Measurements from ENCODE around the gene GFPT2.

DNA sequence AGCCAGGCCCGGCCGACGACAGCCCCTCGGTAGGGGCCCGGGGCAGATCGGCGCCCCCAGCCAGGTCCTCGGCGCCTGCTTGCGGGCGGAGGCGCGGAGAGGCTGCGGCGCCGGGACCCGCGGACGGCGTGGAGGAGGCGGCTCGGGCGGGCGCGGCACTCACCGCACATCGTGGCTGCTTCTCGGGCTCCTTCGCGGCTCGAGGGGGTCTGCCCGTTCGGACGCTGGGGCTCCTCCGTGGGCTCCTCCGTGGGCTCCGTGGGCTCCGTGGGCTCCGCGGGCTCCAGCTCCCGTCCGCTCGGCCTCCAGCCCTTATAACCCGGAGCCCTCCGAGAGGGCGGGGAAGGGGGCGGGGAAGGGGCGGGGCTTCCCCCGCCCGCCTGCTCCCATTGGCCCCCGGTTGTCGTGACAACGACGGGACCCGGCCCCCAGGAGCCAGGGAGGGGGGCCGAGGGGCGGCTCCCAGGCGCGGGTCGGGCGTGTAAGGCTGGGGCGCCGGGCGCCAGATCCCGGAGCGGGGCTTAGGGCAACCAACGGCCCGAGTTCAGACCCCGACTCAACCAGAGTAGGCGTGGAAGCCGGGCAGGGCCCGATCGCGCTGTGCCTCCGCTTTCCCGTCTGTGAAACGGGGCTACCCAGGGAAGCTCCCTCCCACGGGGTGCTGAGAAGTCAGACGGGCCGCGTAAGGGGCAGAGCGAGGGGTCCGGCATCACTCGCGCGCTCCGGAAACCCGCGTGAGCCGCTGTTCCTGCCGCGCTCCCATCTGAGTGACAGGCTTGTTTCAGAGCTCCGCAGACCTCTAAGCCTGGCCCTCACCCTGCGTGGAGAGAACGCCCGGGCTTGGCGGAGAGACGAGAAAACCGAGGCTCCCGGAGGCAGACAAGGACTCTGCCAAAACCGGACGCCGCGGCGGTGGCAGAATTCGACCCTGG, at the start of gene GFPT2:
- TF ChIP-seq, protein P1, sequence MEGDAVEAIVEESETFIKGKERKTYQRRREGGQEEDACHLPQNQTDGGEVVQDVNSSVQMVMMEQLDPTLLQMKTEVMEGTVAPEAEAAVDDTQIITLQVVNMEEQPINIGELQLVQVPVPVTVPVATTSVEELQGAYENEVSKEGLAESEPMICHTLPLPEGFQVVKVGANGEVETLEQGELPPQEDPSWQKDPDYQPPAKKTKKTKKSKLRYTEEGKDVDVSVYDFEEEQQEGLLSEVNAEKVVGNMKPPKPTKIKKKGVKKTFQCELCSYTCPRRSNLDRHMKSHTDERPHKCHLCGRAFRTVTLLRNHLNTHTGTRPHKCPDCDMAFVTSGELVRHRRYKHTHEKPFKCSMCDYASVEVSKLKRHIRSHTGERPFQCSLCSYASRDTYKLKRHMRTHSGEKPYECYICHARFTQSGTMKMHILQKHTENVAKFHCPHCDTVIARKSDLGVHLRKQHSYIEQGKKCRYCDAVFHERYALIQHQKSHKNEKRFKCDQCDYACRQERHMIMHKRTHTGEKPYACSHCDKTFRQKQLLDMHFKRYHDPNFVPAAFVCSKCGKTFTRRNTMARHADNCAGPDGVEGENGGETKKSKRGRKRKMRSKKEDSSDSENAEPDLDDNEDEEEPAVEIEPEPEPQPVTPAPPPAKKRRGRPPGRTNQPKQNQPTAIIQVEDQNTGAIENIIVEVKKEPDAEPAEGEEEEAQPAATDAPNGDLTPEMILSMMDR (conservative IDR thresholded peaks at IDR 0.05 in 1 of 2, IDR thresholded peaks at IDR 0.05 in 1 of 2; ENCODE audit: extremely low read depth in 1 of 2, insufficient read depth in 1 of 2, low read depth in 1 of 2, low read length in 2 of 2): no peak
- TF ChIP-seq EZH2 (IDR thresholded peaks at IDR 0.05; ENCODE audit: borderline replicate concordance, low read length): peak; percentile 49
